GM23248 (cell line): Measurements from ENCODE around the gene SEC11A.

ENCODE experiments used
- EZH2 ChIP-seq: fragments of 200-600 bp; sonication (generic); IDR thresholded peaks from 2 replicates; pipeline ENCODE4 v1.6.1; 2018; ENCODE audit warnings: antibody characterized with exemption, mild to moderate bottlenecking; ENCODE audit not compliant: insufficient read depth, poor library complexity, severe bottlenecking
- EZH2phosphoT487 ChIP-seq: fragments of 200-600 bp; sonication (generic); IDR thresholded peaks from 2 replicates; pipeline ENCODE4 v1.6.1; 2018; ENCODE audit warnings: antibody characterized with exemption, moderate library complexity, mild to moderate bottlenecking, low read depth; ENCODE audit not compliant: insufficient read depth

GRCh38 chr15:84659904-84660781 is 55.8 kb downstream of the SEC11A start:
- no peak for TF ChIP-seq EZH2
- no peak for TF ChIP-seq EZH2phosphoT487
